HPDE6-E6E7 (cell line): ENCODE results near the gene ING1.
"Not testable (repeated sequence)": the region's sequence is repeated elsewhere in the genome, so short reads cannot be mapped to it uniquely, and the experiment has no call there.

ENCODE experiments used
- DNase-seq: peaks from one replicate; pipeline ENCODE4 v3.0.0; 2011; ENCODE audit warnings: missing footprints; ENCODE audit errors: extremely low spot score

Gene ING1, protein sequence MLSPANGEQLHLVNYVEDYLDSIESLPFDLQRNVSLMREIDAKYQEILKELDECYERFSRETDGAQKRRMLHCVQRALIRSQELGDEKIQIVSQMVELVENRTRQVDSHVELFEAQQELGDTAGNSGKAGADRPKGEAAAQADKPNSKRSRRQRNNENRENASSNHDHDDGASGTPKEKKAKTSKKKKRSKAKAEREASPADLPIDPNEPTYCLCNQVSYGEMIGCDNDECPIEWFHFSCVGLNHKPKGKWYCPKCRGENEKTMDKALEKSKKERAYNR

DNA sequence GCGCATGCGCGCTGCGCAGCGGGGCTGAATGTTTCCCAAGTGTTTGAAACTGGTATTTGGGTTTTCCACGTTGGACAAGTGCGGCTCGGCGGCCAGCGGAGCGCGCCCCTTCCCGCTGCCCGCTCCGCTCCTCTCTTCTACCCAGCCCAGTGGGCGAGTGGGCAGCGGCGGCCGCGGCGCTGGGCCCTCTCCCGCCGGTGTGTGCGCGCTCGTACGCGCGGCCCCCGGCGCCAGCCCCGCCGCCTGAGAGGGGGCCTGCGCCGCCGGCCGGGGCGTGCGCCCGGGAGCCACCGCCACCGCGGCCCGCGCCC lies at the start of gene ING1:
Gene ING1 (plus strand): TSS at position 59 of the 311 bp plus-strand sequence. CDS start 450 bp downstream, outside the sequence.
- DNase-seq: peak; percentile 77

- no peak for DNase-seq
Measured at GRCh38 chr13:110664041-110664440, 49.5 kb upstream of the ING1 start.

GRCh38 chr13:110664673-110665072 lies 48.8 kb upstream of the ING1 start:
- no peak for DNase-seq

- DNase-seq: no peak
Measured at GRCh38 chr13:110665491-110666254, 47.8 kb upstream of the ING1 start.

GRCh38 chr13:110666255-110666533 lies 47.3 kb upstream of the ING1 start:
- no peak for DNase-seq

- DNase-seq: no peak
Measured at GRCh38 chr13:110669036-110669435, 44.5 kb upstream of the ING1 start.

GRCh38 chr13:110669814-110670213 lies 43.7 kb upstream of the ING1 start:
- DNase-seq: not testable (repeated sequence)

- DNase-seq: no peak
Measured at GRCh38 chr13:110676595-110677587, 36.6 kb upstream of the ING1 start.

DNA sequence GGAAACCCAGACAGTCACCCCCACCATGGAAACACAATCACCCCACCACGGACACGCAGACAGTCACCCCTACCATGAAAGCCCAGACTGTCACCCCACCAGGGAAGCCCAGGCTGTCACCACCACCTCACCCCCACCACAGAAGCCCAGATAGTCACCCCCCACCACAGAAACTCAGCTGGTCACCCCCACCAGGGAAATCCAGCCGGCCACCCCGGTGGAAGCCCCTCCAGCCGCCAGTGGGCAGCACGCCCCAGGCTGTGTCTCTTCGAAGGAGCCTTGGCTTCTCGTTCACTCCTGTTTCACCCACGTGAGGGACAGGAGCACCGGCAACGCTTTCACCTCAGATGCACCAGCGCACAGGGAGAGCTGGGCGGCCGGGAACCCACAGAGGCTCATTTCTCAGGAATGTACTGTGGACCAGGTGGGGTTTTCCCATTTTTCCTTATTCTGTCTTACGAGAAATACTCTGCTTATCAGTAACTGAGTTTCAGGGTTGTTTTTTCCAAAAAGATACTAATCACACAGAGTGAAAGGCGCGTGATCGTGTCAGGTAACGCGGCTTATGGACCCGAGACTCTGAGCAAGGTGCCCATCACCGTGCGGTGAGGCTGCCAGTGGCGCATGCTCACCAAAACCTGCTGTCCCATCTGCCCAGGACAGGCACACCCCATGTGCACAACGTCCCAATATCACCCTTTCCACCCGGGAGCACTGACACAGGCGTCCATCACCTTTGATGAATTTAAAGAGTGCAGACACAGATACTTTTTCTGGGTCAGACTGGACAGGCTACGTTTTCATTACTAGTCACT lies 35.6 kb upstream of the ING1 start:
- DNase-seq: no peak

DNA sequence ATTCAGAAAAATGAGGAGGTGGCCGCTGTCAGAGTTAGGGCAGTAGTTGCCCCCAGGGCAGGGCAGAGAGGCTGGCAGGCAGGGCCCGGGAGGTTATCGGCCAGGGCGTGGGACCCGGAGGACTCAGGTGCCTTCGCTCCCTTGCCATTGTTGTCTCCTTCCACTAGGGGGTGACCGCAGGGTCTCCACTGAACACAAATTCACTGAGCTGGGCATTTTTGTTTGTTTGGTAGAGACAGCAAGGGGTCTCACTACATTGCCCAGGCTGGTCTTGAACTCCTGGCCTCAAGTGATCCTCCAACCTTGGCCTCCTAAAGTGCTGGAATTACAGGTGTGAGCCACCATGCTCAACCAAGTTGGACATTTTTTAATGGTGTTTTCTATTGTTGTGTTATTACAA lies 32.6 kb upstream of the ING1 start:
- no peak for DNase-seq

- no peak for DNase-seq
Measured at GRCh38 chr13:110681868-110682550, 31.5 kb upstream of the ING1 start.

DNA sequence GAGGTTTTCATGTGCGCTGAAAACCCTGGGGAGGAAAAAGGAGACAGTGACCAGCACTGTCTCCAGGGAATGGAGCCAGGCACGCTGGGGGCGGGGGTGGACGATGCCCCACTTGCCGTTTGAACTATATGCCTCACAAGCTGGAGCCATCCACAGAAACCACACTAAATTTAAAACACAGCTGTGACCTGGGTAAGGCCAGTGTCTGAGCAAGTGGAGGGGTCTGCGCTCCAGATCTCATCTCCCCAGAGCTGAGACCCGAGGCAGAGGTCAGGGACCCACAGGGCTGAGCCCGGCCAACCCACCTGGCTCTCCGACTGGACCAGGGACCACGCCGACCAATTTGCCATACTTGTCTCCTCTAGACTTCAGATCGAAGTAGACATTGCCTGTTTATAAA lies 30.8 kb upstream of the ING1 start:
- no peak for DNase-seq

GRCh38 chr13:110683203-110683883 lies 30.2 kb upstream of the ING1 start:
- DNase-seq: no peak

GRCh38 chr13:110683921-110684320 lies 29.6 kb upstream of the ING1 start:
- no peak for DNase-seq

DNA sequence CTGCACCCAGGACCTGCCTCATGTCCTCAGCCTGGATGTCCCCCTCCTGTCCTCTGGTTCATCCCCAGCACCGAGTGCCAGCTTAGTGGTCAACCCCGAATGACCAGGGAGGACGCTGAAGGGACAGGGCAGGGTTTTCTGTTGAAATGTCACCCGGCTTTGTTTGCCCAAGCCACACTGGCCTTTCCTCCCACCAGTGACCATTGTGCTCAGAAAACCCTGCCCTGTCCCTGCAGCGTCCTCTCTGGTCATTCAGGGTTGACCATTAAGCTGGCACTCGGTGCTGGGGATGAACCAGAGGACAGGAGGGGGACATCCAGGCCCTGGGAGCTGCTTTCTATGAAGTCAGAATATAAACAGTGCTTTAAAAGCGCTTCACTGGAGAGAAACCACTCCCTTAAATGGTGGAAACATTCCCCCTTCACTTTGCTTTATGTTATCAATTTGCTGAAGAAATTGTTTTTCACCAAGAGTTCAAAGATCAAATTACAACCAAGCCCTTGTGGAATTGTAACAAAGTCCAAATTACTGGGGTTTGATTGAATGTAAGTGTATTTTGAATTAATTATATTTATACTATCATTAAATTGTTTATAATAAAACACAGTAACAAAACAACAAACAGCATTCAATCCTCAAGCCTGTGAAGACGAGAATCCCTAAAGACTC lies 29.0 kb upstream of the ING1 start:
- no peak for DNase-seq

DNA sequence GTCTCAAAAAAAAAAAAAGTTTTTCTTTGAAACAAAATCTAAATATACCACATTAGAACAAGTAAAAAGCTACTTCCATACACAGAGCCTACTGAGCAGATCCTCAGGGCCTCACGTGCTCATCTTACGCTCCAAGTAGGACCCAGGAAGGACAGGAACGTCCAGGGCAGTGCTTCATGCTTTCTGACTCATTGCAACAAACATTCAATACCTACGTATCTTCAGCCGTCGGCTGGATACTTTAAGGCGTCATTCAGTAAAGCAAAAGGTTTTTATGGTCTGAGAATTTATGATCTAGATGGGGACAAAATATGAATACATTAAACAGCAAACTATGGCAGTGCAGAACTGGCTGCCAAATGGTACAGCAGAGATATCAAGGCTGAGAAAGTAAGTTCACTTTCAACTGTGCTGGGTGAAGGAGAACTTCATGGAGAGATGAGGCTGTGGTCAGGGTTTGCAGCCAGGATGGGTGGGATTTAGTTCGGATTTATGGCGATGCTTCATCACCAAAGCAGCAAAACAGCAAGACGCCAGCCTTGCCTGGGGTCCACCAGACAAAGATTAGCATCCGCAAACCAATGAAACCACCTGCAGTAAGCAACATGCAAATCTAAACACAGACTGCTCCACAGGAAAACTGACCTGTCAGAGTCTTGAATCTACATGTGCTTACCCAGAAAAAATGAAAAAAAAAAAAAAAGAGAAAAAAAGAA lies 28.0 kb upstream of the ING1 start:
- DNase-seq: no peak

- no peak for DNase-seq
Measured at GRCh38 chr13:110687736-110688135, 25.8 kb upstream of the ING1 start.

- DNase-seq: no peak
Measured at GRCh38 chr13:110689041-110689440, 24.5 kb upstream of the ING1 start.

DNA sequence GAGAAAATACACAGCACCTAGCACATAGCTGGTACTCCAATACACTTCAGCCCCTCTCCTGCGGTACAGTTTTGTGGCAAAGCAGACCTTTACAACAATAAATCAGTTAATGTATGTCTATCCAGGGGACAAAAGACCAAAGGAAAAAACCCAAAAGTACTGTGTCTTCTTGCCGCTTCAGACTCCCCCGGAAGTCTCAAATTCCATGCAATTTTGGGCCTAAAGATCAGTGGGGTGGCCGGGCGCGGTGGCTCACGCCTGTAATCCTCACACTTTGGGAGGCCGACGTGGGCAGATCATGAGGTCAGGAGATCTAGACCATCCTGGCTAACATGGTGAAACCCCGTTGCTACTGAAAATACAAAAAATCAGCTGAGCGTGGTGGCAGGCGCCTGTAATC lies 23.8 kb upstream of the ING1 start:
- DNase-seq: no peak
